GM23338 (cell line): ENCODE results near the gene CSPG4. TPM values are rescaled to one million over a fixed set of nuclear protein-coding genes. Genes with fewer than 3 reads are reported as not detected.

Experiments used
- ATAC-seq: fragments of 200-7000 bp; cut with Tn5 transposase; 3 replicates; pipeline ENCODE4 v1.9.1; 2020
- DNase-seq: peaks from one replicate; pipeline ENCODE4 v3.0.0-alpha.2; 2015; ENCODE audit warnings: low spot score
- H2AFZ ChIP-seq: fragments of 200-600 bp; sonication (generic); 2 replicates; pipeline ENCODE4 v1.8.0; 2016; ENCODE audit warnings: antibody characterized with exemption, mild to moderate bottlenecking, moderate library complexity
- H3F3A ChIP-seq: fragments of 200-600 bp; sonication (generic); replicated peaks from 2 replicates; pipeline ENCODE4 v1.8.0; 2017; ENCODE audit warnings: antibody characterized with exemption, mixed run types, low read depth
- H3K27ac ChIP-seq: fragments of 200-600 bp; sonication (generic); 2 replicates; pipeline ENCODE4 v1.6.1; 2016; ENCODE audit warnings: low read depth
- H3K27me3 ChIP-seq: fragments of 200-600 bp; sonication (generic); 2 replicates; pipeline ENCODE4 v1.8.0; 2016; ENCODE audit warnings: mild to moderate bottlenecking, mixed run types, moderate library complexity; ENCODE audit not compliant: insufficient read depth
- H3K36me3 ChIP-seq: fragments of 200-600 bp; sonication (generic); 2 replicates; pipeline ENCODE4 v1.8.0; 2016; ENCODE audit warnings: mild to moderate bottlenecking; ENCODE audit not compliant: insufficient read depth
- H3K4me1 ChIP-seq: fragments of 200-600 bp; sonication (generic); 2 replicates; pipeline ENCODE4 v1.8.0; 2016; ENCODE audit warnings: mild to moderate bottlenecking, moderate library complexity; ENCODE audit not compliant: insufficient read depth
- H3K4me2 ChIP-seq: fragments of 200-600 bp; sonication (generic); 2 replicates; pipeline ENCODE4 v1.7.1; 2017; ENCODE audit warnings: mixed run types
- H3K4me3 ChIP-seq: fragments of 200-600 bp; sonication (generic); 2 replicates; pipeline ENCODE4 v1.6.1; 2016; ENCODE audit warnings: mixed run types
- H3K79me2 ChIP-seq: fragments of 200-600 bp; sonication (generic); replicated peaks from 2 replicates; pipeline ENCODE4 v1.8.0; 2017; ENCODE audit warnings: mild to moderate bottlenecking; ENCODE audit not compliant: insufficient read depth
- H3K9me2 ChIP-seq: fragments of 200-600 bp; sonication (generic); 2 replicates; pipeline ENCODE4 v1.8.0; 2017; ENCODE audit not compliant: insufficient read depth
- H4K20me1 ChIP-seq: fragments of 200-600 bp; sonication (generic); replicated peaks from 2 replicates; pipeline ENCODE4 v1.8.0; 2017; ENCODE audit warnings: mild to moderate bottlenecking; ENCODE audit not compliant: insufficient read depth
- H3K27ac Mint-ChIP-seq: 2 replicates; pipeline ENCODE4 v1.8.0; 2020; ENCODE audit warnings: inconsistent platforms, mild to moderate bottlenecking, moderate library complexity, mixed read lengths
- H3K27me3 Mint-ChIP-seq: 3 replicates; pipeline ENCODE4 v1.8.0; 2022; ENCODE audit warnings: low read depth, mild to moderate bottlenecking, moderate library complexity, mixed read lengths, inconsistent platforms; ENCODE audit not compliant: insufficient read depth, poor library complexity
- H3K36me3 Mint-ChIP-seq: 3 replicates; pipeline ENCODE4 v1.8.0; 2021; ENCODE audit warnings: low read depth, mild to moderate bottlenecking, inconsistent platforms, moderate library complexity, mixed read lengths
- H3K4me1 Mint-ChIP-seq: 3 replicates; pipeline ENCODE4 v1.8.0; 2020; ENCODE audit warnings: mild to moderate bottlenecking, inconsistent platforms, mixed read lengths
- H3K4me3 Mint-ChIP-seq: 3 replicates; pipeline ENCODE4 v1.8.0; 2021; ENCODE audit warnings: moderate library complexity, mild to moderate bottlenecking, inconsistent platforms, mixed read lengths
- H3K9me3 Mint-ChIP-seq: 3 replicates; pipeline ENCODE4 v1.8.0; 2020; ENCODE audit warnings: moderate library complexity, mild to moderate bottlenecking, inconsistent platforms, mixed read lengths
- EZH2 ChIP-seq: fragments of 200-600 bp; sonication (generic); IDR thresholded peaks from one replicate; pipeline ENCODE4 v1.8.0; 2017; ENCODE audit warnings: antibody characterized with exemption, mild to moderate bottlenecking, low read depth; ENCODE audit not compliant: unreplicated experiment
- EZH2phosphoT487 ChIP-seq: fragments of 200-600 bp; sonication (generic); IDR thresholded peaks from one replicate; pipeline ENCODE4 v1.8.1; 2018; ENCODE audit warnings: antibody characterized with exemption; ENCODE audit not compliant: unreplicated experiment
- JUNB ChIP-seq: IDR thresholded peaks from one replicate; pipeline ENCODE4 v1.6.1; 2016; ENCODE audit warnings: antibody characterized with exemption; ENCODE audit not compliant: unreplicated experiment
- POLR2AphosphoS5 ChIP-seq: IDR thresholded peaks from 2 replicates; pipeline ENCODE4 v1.6.1; 2016; ENCODE audit warnings: antibody characterized with exemption, low read depth
- STAT1 ChIP-seq: IDR thresholded peaks from one replicate; pipeline ENCODE4 v1.6.1; 2016; ENCODE audit warnings: antibody characterized with exemption; ENCODE audit not compliant: unreplicated experiment
- ZNF331 ChIP-seq: fragments of 250-450 bp; sonication (Bioruptor Pico); IDR thresholded peaks from 2 replicates; pipeline ENCODE4 v1.5.0; 2020; ENCODE audit warnings: low read depth, mild to moderate bottlenecking, moderate library complexity
- polyA plus RNA-seq: library from polyadenylated mRNA; unstranded; fragments of >200 nt; fragmentation: Nextera tagmentation; extraction: Ambion mirVana; gene quantifications from 2 replicates; pipeline ENCODE4 v1.2.1, GENCODE V29; 2016
- total RNA-seq: library from RNA; depleted of rRNA; stranded (reverse); fragments of >200 nt; shearing (Covaris generic); gene quantifications from 2 replicates; pipeline ENCODE4 v1.2.3, GENCODE V29; 2014
- TF ChIP-seq, protein P1 (sequence below): IDR thresholded peaks from one replicate; pipeline ENCODE4 v1.6.1; 2018; ENCODE audit warnings: antibody characterized with exemption; ENCODE audit not compliant: unreplicated experiment
- TF ChIP-seq, protein P2 (sequence below), 2 experiments: fragments of 200-600 bp in 1 of 2; sonication (generic) in 1 of 2; conservative IDR thresholded peaks; 2 replicates each; pipeline versions ENCODE4 v1.5.1 to v1.6.1; 2016 to 2017; ENCODE audit warnings: antibody characterized with exemption in 2 of 2, low read depth in 2 of 2, mild to moderate bottlenecking in 2 of 2, moderate library complexity in 1 of 2
- TF ChIP-seq, protein P3 (sequence below): fragments of 250-450 bp; sonication (Bioruptor Pico); IDR thresholded peaks from 2 replicates; pipeline ENCODE4 v1.5.0; 2020; ENCODE audit warnings: mild to moderate bottlenecking, moderate library complexity
- TF ChIP-seq, protein P4 (sequence below): IDR thresholded peaks from 2 replicates; pipeline ENCODE4 v1.6.1; 2016; ENCODE audit warnings: antibody characterized with exemption

The CSPG4 gene
- total and polyA plus RNA-seq, 2 experiments from 2014 or later = 0.27 to 4.0 TPM

DNA sequence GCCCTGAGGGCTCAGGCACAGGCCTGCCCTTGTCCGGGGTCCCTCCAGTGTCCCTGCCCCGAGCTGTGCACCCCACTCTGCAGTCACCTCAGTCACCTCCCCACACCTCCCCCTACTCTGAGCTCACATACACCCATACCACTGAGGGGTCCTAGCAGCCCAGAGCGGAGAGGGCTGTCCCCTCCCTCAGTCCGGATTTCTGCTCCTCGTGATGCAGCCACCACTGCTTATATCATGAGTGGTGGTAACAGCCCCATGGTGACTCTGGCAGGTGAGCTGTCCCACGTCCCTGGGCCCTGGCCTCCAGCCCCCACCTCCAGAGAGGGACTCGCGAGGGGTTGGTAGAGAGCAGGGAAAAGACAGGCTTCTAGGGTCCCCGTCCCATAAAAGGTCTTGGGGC lies 8.0 kb downstream of the CSPG4 start:
- Mint-ChIP-seq H3K9me3 (no peaks in the 10 kb centered on the region), H3K27ac (no peak overlapping the region), H3K4me1 (peaks cover 19% of the 10 kb centered on the region), H3K27me3 (peaks cover 7% of the 10 kb centered on the region), H3K4me3 (no peak overlapping the region), H3K36me3 (no peaks in the 10 kb centered on the region)
- H3F3A ChIP-seq = no peaks in the 10 kb centered on the region
- ATAC-seq (no peak), DNase-seq (no peak)
- no peak overlapping the region for H3K4me3 ChIP-seq
- H3K4me1 ChIP-seq = no peaks in the 10 kb centered on the region
- H3K36me3 ChIP-seq = no peaks in the 10 kb centered on the region
- no peak overlapping the region for H3K27ac ChIP-seq
- H4K20me1 ChIP-seq = no peaks in the 10 kb centered on the region
- H3K9me2 ChIP-seq = no peaks in the 10 kb centered on the region
- TF ChIP-seq STAT1 = no peak
- TF ChIP-seq EZH2 = no peak
- no peak for TF ChIP-seq POLR2AphosphoS5
- TF ChIP-seq, protein P1, sequence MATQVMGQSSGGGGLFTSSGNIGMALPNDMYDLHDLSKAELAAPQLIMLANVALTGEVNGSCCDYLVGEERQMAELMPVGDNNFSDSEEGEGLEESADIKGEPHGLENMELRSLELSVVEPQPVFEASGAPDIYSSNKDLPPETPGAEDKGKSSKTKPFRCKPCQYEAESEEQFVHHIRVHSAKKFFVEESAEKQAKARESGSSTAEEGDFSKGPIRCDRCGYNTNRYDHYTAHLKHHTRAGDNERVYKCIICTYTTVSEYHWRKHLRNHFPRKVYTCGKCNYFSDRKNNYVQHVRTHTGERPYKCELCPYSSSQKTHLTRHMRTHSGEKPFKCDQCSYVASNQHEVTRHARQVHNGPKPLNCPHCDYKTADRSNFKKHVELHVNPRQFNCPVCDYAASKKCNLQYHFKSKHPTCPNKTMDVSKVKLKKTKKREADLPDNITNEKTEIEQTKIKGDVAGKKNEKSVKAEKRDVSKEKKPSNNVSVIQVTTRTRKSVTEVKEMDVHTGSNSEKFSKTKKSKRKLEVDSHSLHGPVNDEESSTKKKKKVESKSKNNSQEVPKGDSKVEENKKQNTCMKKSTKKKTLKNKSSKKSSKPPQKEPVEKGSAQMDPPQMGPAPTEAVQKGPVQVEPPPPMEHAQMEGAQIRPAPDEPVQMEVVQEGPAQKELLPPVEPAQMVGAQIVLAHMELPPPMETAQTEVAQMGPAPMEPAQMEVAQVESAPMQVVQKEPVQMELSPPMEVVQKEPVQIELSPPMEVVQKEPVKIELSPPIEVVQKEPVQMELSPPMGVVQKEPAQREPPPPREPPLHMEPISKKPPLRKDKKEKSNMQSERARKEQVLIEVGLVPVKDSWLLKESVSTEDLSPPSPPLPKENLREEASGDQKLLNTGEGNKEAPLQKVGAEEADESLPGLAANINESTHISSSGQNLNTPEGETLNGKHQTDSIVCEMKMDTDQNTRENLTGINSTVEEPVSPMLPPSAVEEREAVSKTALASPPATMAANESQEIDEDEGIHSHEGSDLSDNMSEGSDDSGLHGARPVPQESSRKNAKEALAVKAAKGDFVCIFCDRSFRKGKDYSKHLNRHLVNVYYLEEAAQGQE = no peak
- TF ChIP-seq EZH2phosphoT487 = no peak
- TF ChIP-seq ZNF331 (CRISPR knock-in tag) = no peak
- TF ChIP-seq, protein P2, sequence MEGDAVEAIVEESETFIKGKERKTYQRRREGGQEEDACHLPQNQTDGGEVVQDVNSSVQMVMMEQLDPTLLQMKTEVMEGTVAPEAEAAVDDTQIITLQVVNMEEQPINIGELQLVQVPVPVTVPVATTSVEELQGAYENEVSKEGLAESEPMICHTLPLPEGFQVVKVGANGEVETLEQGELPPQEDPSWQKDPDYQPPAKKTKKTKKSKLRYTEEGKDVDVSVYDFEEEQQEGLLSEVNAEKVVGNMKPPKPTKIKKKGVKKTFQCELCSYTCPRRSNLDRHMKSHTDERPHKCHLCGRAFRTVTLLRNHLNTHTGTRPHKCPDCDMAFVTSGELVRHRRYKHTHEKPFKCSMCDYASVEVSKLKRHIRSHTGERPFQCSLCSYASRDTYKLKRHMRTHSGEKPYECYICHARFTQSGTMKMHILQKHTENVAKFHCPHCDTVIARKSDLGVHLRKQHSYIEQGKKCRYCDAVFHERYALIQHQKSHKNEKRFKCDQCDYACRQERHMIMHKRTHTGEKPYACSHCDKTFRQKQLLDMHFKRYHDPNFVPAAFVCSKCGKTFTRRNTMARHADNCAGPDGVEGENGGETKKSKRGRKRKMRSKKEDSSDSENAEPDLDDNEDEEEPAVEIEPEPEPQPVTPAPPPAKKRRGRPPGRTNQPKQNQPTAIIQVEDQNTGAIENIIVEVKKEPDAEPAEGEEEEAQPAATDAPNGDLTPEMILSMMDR (conservative IDR thresholded peaks at IDR 0.05; ENCODE audit: low read depth in 2 of 2) = no peak
- no peak for TF ChIP-seq JUNB
- TF ChIP-seq, protein P3, sequence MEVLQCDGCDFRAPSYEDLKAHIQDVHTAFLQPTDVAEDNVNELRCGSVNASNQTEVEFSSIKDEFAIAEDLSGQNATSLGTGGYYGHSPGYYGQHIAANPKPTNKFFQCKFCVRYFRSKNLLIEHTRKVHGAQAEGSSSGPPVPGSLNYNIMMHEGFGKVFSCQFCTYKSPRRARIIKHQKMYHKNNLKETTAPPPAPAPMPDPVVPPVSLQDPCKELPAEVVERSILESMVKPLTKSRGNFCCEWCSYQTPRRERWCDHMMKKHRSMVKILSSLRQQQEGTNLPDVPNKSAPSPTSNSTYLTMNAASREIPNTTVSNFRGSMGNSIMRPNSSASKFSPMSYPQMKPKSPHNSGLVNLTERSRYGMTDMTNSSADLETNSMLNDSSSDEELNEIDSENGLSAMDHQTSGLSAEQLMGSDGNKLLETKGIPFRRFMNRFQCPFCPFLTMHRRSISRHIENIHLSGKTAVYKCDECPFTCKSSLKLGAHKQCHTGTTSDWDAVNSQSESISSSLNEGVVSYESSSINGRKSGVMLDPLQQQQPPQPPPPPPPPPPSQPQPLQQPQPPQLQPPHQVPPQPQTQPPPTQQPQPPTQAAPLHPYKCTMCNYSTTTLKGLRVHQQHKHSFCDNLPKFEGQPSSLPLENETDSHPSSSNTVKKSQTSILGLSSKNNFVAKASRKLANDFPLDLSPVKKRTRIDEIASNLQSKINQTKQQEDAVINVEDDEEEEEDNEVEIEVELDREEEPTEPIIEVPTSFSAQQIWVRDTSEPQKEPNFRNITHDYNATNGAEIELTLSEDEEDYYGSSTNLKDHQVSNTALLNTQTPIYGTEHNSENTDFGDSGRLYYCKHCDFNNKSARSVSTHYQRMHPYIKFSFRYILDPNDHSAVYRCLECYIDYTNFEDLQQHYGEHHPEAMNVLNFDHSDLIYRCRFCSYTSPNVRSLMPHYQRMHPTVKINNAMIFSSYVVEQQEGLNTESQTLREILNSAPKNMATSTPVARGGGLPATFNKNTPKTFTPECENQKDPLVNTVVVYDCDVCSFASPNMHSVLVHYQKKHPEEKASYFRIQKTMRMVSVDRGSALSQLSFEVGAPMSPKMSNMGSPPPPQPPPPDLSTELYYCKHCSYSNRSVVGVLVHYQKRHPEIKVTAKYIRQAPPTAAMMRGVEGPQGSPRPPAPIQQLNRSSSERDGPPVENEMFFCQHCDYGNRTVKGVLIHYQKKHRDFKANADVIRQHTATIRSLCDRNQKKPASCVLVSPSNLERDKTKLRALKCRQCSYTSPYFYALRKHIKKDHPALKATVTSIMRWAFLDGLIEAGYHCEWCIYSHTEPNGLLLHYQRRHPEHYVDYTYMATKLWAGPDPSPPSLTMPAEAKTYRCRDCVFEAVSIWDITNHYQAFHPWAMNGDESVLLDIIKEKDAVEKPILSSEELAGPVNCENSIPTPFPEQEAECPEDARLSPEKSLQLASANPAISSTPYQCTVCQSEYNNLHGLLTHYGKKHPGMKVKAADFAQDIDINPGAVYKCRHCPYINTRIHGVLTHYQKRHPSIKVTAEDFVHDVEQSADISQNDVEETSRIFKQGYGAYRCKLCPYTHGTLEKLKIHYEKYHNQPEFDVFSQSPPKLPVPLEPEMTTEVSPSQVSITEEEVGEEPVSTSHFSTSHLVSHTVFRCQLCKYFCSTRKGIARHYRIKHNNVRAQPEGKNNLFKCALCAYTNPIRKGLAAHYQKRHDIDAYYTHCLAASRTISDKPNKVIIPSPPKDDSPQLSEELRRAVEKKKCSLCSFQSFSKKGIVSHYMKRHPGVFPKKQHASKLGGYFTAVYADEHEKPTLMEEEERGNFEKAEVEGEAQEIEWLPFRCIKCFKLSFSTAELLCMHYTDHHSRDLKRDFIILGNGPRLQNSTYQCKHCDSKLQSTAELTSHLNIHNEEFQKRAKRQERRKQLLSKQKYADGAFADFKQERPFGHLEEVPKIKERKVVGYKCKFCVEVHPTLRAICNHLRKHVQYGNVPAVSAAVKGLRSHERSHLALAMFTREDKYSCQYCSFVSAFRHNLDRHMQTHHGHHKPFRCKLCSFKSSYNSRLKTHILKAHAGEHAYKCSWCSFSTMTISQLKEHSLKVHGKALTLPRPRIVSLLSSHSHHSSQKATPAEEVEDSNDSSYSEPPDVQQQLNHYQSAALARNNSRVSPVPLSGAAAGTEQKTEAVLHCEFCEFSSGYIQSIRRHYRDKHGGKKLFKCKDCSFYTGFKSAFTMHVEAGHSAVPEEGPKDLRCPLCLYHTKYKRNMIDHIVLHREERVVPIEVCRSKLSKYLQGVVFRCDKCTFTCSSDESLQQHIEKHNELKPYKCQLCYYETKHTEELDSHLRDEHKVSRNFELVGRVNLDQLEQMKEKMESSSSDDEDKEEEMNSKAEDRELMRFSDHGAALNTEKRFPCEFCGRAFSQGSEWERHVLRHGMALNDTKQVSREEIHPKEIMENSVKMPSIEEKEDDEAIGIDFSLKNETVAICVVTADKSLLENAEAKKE (CRISPR knock-in tag) = no peak
- TF ChIP-seq, protein P4, sequence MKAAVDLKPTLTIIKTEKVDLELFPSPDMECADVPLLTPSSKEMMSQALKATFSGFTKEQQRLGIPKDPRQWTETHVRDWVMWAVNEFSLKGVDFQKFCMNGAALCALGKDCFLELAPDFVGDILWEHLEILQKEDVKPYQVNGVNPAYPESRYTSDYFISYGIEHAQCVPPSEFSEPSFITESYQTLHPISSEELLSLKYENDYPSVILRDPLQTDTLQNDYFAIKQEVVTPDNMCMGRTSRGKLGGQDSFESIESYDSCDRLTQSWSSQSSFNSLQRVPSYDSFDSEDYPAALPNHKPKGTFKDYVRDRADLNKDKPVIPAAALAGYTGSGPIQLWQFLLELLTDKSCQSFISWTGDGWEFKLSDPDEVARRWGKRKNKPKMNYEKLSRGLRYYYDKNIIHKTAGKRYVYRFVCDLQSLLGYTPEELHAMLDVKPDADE = no peak
- H3K79me2 ChIP-seq = no peaks in the 10 kb centered on the region
- no peak overlapping the region for H2AFZ ChIP-seq
- no peak overlapping the region for H3K4me2 ChIP-seq
- no peaks in the 10 kb centered on the region for H3K27me3 ChIP-seq
